ENCODE measurements around the gene CR1. TPM values are rescaled to one million over a fixed set of nuclear protein-coding genes. Genes with fewer than 3 reads are reported as not detected.

Gene CR1
- total and polyA plus RNA-seq, 9 of the 15 experiments (the other 6 are each of a cell fraction or from before 2014, with no cell fraction given), result 0.07 to 0.47 (median 0.18) TPM

- no peak for TF ChIP-seq NR2C2 (CRISPR knock-in tag; IDR thresholded peaks at IDR 0.05)
- 0 out of 2 replicates have a peak, but pooled peaks have one; percentile 29 for TF ChIP-seq NR2C2 (tag; IDR thresholded peaks at IDR 0.05)
- TF ChIP-seq STAT6 (CRISPR knock-in tag; IDR thresholded peaks at IDR 0.05), result peak; percentile 52; the same call in 1 of the 2 replicates
- peak; percentile 92; the same call in 1 of the 2 replicates for TF ChIP-seq ZBED1 (IDR thresholded peaks at IDR 0.05)
- TF ChIP-seq THRAP3 (IDR thresholded peaks at IDR 0.05; ENCODE audit: borderline replicate concordance), result no peak
- no peak for TF ChIP-seq HIVEP1 (CRISPR knock-in tag; IDR thresholded peaks at IDR 0.05)
- TF ChIP-seq KDM2B (CRISPR knock-in tag; IDR thresholded peaks at IDR 0.05), result no peak
- TF ChIP-seq ZNF512 (tag; IDR thresholded peaks at IDR 0.05), result no peak
- TF ChIP-seq ZNF444 (CRISPR knock-in tag; IDR thresholded peaks at IDR 0.05), result no peak
- TF ChIP-seq NFE2 (IDR thresholded peaks at IDR 0.05; ENCODE audit: low read depth), result peak; percentile 85
- no peak for TF ChIP-seq MLX (CRISPR knock-in tag; conservative IDR thresholded peaks at IDR 0.05)
- no peak for TF ChIP-seq USF2 (CRISPR knock-in tag; IDR thresholded peaks at IDR 0.05)
- TF ChIP-seq NR2C1 (IDR thresholded peaks at IDR 0.05), result no peak
- peak; percentile 48; the same call in 1 of the 2 replicates for TF ChIP-seq NR2C1 (tag; IDR thresholded peaks at IDR 0.05)
- TF ChIP-seq ZMIZ1 (IDR thresholded peaks at IDR 0.05; ENCODE audit: low read depth in 2 of 2, low read length in 2 of 2), result peak in 1 of 2 experiments; percentile 91; a peak in 2 of 4 replicates
- peak; percentile 76; the same call in 1 of the 2 replicates for TF ChIP-seq POLR2H (tag; IDR thresholded peaks at IDR 0.05; ENCODE audit: low read depth)
- TF ChIP-seq MXI1 (IDR thresholded peaks at IDR 0.05; ENCODE audit: low read depth, low read length), result 0 out of 2 replicates have a peak, but pooled peaks have one; percentile 39
Observed at GRCh38 chr1:207605444-207606361, 109.7 kb downstream of the CR1 start (continued).
